NCI-H1105 treated with DMSO at 0.1 percent for 48 hours (cell line): ENCODE data around the gene CFAP58.
"Not testable (repeated sequence)": the region's sequence is repeated elsewhere in the genome, so short reads cannot be mapped to it uniquely, and the experiment has no call there.

ENCODE experiments used
- DNase-seq: peaks from one replicate; lab custom pipeline; 2025; lab: John Stamatoyannopoulos, UW

Gene CFAP58

DNA sequence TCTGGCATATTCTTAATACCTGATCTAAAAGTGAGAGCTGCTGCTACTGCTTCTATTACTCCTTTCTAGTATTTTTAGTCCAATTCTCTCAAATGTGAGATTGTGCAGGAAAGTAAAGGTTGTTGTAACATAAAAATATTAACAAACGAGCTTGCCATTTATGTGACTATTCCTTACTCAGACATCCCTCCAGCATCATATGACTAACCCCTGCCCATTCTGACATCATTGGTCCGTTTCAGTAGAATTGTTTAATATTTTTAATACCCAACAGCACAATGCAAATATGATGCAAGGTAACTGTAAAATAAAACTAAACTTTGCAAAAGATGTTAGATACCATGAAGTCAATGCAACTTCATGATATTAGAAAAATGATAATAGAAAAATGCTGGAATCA is 83.6 kb downstream of the CFAP58 start:
- no peak for DNase-seq

DNA sequence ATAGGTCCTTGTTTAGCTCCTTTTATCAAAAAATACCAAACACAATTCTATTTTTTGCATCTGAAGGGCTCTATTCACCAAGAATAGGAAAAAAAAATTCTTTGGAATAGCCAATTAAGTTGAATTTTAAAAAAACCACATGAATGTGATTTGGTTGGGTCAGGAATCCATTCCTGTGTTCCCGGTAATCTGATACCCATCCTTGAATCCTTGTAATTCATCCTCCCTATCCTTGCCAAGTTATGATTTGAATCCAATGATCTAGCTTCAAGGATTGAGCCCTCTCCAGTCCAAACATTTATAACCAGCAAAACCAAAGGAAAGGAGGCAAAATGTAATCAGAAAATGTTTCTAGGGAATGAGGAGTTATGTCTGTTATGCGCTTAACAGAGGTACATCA is 86.6 kb downstream of the CFAP58 start:
- DNase-seq, result no peak

DNA sequence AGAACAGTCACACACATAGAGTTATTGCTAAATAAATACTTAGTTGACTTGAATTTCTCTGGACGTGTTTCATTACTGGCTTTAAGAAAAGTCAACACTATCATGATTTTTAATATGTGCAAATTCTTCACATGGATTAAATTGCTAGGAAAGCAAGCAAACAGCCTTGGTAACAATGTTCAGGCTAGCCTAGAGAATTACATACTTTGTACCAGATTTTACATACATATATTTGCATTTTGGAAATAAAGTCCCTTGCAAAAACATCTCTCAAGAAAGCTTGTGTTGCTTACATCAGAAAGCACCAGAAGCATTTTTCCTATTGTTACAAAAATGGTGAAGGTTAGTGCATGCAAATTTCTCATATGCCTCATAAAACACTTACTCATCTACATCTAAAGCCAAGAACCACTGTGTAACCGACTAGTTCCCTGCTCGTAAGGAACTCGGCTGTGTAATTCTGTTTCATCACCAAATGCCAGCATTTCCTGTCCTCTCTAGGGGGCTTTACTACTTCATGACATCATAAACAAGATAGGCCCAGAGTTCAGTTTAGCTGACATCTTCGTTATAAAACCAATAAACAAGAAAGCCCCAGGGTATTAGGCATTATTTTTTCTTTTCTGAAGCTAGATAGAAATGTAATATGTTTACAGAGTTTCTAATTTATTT is 87.8 kb downstream of the CFAP58 start:
- no peak for DNase-seq

DNA sequence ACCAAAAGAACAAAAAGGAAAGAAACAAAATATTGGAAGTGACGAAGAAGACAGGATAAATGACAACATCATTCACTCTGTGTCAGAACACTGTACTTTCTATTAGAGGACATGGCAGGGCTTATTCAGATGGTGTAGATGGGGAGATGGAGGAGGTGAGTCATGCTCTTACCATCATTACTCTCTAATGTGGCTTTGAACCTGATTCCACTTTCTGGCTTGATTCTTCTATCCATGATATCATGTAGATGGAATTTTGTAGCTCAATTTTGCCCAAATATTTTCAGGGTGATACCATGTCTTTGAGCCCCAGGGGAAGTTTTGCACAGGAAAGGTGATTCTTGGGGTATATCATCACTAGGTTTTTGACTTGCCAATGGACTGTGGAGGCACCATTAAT is 91.7 kb downstream of the CFAP58 start:
- DNase-seq, result no peak

DNA sequence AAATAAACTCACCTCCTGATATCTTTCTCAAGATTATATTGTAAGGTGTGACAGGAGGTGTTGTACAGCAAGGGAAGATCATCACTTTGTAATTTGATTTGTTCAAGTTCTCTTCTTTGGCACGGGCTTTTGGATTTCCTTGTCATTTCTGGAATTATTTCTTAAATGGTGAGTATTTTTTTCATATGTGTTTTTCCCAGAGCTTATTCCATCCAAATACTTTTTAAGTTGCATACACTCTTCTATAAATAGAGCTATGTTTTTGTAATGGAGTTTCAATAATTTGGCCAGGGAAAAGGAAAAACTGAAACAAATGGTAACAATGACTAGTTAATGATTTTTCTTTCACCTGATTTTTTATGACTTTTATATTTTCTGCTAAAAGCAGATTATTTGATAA is 92.5 kb downstream of the CFAP58 start:
- DNase-seq, result no peak

DNA sequence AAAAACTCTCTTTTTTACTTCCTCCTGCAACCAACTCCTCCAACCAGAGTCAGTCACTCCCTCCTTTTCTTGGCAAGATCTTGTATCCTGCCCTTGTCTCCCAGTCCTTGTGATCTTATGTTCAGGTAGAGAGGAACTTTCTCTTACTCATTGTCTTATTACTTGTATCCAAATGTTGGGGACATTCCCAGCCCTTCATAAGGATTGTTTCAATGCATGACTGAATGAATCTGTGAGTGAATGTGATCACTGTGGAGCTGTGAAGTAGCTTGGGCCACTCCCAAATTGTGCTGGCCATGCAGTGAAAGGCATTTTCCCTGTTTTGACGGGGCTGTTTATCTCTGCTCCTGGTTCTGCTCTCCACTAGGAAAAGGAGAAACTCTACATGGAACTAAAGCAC is 93.7 kb downstream of the CFAP58 start:
- DNase-seq, result no peak

DNA sequence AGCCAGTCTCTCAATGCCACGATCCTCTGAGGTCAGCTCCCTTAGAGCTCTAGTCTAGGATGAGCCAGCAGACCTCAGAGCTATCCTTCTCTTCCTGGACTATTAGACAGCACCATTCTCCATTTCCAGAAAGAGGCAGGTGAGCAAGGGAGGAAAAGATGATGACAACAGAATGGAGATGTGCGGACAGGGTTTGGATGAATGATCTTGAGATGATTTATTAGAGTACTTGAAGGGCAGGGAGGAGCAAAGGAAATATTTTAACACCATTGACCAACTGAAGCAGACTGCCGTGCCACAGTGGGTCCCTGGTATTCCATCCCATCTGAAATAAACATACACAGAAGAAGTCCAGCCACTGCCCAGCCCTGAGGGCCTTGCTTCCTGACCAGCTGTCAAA is 94.3 kb downstream of the CFAP58 start:
- no peak for DNase-seq

DNA sequence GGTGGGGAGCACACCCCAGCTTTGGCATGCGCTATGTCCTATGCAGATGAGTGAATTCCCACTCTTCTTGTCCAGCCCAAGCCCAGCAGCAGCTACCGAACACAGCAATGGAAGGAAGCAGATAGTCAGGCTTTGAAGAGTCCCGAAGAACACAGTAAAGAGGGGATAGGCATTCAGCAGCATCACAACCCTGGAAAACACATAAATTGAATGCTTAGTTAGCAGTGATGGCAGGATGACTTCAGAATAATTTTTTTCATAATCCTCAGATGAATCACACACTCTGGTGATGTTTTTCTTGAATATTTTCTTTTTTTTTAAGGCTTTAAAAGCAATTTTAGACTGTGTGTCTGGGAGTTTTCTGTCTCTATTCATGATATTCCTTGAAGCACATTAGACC is 95.8 kb downstream of the CFAP58 start:
- DNase-seq, result no peak

DNA sequence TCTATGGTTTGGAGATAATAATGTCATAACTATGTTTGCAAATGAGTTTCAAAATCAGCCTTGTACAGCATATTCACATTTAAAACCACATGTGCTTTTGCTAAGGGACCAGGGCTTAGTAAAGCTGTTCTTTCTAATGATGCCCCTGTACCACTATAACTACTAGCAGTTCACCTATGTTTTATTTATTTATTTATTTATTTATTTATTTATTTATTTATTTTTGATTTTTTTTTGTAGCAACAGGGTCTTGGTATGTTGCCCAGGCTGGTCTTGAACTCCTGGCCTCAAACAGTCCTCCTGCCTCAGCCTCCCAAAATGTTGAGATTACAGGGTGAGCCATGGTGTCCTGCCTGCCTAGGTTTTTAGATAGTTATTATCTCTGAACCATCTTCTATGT is 96.9 kb downstream of the CFAP58 start:
- no peak for DNase-seq

DNA sequence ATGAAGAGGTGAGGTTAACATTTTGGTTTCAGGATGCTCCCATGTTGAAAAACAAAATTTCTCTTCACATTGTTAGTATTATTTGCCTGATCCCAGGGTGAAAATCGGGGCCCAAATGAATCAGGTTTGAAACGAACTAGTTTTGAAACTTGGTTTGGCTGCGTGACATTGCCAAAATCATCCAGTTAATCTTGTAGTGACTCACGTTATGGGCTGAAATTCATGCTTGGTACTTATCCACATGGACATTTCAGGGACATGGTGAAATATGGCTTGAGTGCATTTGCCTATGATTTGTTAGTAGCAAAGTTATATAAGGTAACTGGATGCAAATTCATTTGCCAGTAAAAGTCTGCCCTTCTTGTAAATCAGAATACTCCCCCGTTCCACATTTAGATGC is 97.3 kb downstream of the CFAP58 start:
- DNase-seq, result no peak

DNA sequence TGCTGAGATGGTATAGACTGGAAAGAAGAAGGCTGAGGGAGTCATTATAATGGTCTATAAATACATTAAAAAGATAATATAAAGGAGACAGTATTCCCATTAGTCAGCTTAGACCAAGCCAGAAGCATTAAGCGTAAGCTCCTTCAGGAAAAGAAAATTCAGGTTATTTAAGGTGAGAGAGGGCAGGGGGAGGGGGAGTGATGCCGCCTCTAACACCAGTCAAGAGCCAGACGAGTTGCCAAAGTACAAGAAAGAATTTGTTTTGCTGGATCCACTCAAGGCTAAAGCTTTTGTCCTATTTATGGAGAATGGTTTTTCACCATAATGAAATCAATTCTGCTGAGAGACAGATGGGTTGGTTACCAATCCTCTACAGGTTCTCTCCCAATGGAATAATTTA is 99.3 kb downstream of the CFAP58 start:
- no peak for DNase-seq

DNA sequence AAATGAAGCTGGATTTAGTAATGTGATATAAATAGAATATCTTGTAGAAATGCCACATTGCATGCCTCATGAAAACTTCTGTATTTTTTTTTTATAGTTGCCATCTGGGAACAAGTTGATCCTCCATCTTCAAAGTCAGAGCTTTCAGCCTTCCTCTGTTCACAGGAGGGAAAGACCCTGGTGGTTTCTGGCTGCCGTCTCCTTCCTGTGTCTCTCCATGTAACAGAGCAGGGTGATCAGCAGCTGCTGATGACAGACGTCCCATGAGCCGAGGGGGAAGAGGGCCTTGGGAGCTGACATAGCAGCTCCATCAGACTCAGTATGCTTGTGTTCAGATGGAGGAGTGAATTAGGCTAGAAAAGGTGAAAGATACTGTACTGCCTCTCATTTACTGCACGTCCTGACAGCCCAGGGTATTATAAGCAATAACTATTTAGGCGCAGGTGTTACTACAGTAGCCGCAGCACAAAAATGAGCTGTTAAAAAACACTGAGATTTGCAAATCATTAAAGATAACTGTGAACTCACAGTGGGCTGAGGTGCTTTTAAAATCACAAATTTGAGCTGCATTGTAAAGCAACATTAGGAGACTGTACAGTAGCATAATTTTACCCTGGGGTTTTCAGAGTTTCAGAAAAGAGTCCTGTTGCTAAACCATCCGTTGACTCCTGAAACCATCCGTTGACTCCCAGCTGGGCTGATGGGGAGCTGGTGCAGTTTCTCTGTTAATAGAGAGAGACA is 103.3 kb downstream of the CFAP58 start:
- DNase-seq, result no peak

DNA sequence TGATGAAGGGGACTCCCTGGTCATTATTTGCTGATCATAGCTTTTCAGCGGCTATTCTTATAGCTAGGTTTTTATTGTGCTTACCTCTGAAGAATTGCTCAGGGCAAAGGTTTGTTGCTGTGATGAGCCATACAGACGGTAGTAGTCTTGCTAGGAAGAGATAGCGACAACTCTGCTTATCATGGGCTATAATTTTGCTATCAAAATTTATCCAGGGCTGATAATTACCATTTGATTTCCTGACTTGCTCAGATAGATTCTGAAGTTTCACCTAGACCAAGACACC is 103.9 kb downstream of the CFAP58 start:
- DNase-seq, result no peak

DNA sequence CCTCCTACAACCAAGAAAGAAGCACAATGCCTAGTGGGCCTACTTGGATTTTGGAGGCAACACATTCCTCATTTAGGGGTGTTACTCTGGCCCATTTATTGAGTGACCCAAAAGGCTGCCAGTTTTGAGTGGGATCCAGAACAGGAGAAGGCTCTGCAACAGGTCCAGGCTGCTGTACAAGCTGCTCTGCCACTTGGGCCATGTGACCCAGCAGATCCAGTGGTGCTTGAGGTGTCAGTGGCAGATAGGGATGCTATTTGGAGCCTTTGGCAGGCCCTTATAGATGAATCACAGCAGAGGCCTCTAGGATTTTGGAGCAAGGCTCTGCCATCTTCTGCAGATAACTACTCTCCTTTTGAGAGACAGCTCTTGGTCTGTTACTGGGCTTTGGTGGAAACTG is 111.9 kb downstream of the CFAP58 start:
- not testable (repeated sequence) for DNase-seq

DNA sequence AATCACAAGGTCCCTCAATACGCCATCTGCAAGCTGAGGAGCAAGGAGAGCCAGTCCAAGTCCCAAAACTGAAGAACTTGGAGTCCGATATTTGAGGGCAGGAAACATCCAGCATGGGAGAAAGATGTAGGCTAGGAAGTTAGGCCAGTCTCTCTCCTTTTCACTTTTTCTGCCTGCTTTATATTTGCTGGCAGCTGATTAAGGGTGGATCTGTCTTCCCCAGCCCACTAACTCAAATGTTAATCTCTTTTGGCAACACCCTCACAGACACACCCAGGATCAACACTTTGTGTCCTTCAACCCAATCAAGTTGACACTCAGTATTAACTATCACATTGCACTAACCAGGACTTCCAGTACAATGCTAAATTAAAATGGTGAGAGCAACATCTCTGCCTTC is 115.2 kb downstream of the CFAP58 start:
- DNase-seq, result not testable (repeated sequence)

DNA sequence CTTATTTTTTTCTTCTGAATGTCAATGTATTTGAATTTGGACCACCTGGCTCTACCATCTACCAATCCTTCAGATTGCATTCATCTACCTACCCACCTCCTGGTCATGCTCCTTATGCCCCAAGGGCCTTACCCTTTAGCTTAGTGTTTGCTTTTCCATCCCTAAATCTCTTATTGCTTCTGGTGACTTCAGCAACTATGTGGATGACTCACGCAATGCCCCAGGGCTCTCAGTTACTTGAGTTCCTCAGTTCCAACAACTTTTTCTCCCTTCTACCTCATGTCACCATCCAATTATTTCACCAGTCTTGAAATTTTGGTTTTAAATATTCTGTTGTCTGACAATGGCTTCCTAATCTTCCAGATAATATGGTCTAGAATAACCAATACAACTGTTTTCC is 118.9 kb downstream of the CFAP58 start:
- DNase-seq, result no peak

DNA sequence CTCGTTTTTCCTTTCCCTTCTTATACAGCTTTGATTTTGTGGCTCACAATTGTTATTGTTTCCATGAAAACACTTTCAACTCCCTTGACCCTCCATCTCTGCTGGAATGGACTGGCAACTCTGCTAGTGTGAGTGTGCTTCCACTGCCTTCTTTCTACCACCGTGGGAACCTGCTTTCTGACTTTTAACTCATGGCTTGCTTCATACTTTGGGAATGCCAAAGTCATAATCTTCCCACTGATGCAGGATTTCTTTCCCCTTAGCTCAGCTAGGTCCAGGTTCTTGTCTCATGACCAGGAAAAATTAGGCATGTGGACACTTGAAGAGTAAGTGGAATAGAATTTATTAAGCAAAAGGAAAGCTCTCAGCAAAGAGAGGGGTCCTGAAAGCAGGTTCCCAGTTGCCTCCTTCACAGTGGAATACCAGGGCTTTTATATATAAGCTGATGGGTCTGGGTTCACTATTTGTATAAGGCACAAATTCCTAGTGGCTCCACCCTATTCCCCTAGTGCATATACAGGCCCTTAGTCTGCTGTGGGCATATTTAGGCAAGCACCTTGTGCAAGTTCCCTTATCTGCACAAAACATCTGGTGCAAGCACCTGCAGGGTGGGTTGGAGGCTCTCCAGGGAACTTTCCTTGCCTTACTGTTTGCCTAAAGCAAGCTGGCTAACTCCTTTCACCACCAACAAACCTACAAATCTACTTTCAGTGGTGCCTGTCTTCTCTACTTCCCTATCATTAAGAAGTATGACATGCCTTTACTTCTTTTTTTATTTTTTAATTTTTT is 119.5 kb downstream of the CFAP58 start:
- DNase-seq, result no peak

DNA sequence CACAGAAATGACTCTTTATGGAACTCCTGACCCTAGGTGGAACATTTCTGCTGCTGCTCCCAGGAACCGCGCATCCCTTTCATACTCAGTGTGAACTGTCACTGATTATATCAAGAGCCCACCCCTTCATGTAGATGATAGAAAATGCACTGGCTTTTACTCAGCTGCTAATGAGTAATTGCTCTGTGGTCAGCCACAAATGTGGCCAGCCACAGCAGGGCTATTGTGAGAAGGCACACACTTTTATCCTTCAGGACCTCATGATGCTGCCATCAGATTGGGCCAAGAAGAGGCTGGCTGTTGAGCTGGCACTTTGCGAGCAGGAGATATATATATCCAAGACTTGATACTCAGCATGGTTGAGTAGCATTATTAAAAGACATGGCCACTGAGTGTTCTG is 124.7 kb downstream of the CFAP58 start:
- DNase-seq, result no peak

DNA sequence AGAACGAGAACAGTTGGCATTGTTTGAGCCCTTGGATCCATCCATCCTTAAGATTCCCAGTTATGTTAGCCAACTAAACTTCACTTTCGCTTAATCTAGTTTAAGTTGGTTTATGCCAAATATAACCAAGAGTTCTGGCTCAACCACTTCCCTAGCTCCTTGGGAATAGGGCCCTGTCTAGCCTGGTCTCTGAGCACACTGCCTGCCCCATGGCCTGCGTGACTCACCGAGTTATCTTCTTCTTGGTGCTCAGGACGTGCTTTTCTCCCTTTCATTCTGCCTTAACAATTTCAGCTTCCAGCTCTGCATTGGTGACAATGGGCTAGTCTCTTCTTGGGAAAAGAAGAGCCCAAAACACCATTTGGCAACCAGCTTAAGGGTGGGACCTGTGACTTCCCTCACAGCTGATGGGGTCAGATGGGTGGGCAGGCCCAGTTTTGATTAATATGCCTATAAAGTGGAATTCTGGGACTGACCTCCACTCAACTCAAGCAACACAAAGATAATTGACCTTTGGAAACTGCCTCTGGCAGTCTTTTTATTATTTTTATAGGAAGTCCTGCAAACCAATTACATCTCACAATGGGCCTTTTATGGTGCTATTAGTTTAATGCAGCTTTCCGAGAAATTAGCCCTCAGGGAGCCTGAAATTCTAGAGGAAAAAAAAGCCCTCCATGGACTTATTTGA is 126.4 kb downstream of the CFAP58 start:
- no peak for DNase-seq

DNA sequence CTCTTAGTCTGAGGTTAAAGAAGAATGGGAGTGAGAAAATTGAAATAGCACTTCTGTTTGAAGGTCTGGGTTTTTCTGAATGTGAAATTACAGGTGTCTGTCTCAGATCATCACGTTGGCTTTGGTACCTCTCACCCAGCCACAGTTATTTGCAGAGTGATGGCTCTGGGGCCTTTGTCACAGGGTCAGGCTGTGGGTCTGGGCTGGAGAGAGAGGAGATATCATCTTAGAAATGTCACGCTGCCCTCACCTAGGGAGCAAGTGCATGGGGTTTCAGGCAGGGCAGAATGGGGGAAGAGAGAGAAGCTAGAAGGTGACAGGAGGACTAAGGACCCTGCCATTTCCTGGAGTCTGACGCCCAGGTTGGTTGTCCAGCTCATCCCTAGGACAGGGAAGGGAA is 127.2 kb downstream of the CFAP58 start:
- no peak for DNase-seq

DNA sequence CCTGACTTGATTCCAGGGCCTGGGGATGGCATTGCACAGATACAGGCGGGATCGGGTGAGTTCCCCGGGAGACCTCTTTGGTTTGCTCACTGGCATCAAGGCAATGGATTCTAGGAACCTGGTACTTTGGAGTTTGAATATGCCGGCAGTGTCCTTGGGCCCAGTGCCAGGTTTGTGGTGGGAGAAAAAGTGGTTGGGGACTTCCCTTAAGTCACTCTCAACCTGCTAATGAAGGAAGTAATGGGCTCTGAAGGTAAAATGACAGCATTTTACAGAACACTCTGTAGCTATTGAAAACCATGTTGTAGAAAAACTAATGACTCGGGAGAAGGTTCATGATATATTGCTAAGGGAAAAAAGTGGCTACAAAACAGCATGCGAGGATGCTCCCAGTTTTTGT is 129.9 kb downstream of the CFAP58 start:
- DNase-seq, result no peak

DNA sequence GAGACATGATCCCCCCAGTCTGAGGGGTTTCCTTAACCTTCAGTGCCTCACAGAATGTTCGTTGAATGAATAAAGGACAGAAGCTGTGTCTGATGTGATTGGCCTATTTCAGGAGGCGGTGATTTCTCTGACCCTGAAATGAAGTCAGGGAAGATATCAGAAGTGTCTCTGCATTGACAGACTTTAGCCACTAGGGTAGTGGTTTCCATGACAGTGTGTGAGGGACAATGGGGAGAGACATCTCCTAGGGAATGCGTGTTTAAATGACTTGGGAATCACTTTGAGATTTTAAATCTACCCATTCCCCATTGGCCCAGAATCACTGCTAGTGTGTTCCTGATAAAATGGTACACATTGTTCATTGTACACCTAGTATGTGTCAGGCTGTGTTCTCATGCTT is 132.0 kb downstream of the CFAP58 start:
- DNase-seq, result no peak

DNA sequence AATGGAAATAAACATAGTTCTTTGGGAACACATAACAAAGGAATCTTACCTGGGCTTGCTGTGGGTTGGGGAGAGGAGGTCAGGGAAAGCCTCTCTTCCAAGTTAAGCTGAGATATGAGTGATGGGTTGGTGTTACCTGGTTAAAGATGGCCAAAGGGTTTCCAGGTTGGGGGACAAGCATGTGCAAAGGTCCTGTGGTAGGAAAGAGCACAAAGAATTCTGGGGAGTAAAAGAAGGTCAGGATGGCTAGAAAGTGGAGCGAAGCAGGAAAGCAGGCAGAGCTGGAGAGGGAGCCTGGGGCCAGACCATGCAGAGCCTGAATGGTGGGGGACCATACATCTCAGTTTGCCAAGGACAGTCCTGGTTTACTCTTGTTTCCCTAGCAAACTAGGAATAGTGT is 133.2 kb downstream of the CFAP58 start:
- DNase-seq, result no peak
